Tongue (tissue), 2 donors: ENCODE data around the gene SH3RF3. TPM values are rescaled to one million over a fixed set of nuclear protein-coding genes. Genes with fewer than 3 reads are reported as not detected.

Source experiments
- DNase-seq: peaks from one replicate; pipeline ENCODE4 v3.0.0-alpha.2; 2015
- total RNA-seq: library from RNA; depleted of rRNA; stranded (reverse); fragments of >200 nt; gene quantifications from one replicate; pipeline ENCODE4 v1.2.3, GENCODE V29; 2014

Gene SH3RF3
- total RNA-seq, 1 donor from 2014 or later = 10.1 TPM

DNA sequence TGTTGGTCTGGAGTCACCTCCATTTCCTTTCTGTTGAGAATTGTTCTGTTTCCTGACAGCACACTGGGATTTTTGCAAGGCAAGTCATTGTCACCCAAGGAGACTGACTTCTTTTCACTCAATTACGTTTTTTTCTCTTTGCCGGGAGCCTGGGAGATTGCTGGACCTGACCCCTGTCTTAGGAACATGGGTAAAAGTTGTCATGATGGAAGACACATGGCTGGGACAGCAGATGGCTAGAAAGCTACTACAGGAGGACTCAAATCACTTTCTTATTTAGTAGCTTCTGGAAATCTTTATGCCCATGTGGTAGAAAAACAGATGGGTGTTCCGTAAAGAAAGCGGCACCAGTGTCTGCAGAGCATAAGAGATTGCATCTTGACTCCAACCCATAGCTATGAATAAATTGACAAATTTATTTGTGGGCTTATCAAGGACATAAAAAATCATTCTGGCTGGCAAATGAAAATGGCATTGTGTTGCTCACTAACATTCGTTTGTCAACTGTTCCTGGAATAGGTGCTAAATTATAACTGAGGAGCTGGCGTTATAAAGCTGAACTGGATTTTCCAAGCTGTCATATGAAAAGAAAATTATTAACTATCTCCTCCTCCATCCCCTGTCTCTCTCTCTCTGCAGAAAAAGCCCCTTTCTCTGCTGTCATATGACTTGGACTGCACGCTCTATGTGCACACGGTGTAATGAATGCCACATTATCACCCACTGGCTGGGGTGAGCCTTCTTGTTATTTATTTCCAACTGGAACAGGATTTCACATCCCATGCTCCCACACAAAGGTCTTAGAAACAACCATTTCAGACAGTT is 159.8 kb downstream of the SH3RF3 start:
- no peak for DNase-seq

DNA sequence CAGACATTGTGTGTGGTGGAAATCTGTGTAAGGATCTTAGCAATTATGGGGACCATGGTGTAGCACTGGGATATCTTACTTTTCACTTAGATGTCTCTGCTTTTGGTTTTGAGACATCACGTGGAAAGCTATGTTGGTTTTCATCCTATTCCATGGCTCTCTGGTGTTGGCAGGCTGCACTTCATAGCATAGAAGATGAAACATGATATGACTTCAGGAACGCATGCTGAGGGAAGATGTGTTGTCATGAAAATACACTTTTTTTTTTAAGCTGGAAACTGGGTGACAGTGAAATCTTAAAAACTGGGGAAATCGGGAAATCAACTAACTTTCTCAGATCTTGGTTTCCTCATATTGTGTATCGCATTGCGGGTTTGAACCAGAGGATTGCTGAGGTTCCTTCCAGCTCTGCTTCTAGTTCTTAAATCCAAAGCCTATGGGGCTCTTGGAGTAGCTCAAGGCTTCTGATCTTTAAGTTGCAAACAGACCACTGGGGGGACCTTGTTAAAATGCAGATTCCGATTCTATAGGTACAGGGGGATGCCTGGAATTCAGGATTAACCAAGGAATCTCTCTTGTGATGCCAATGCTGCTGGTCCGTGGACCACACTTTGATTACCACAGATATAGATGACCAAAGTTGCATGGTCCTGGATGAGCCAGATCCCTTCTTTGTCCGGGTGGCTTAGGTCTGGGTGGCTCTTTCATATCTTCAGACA is 160.7 kb downstream of the SH3RF3 start:
- no peak for DNase-seq

DNA sequence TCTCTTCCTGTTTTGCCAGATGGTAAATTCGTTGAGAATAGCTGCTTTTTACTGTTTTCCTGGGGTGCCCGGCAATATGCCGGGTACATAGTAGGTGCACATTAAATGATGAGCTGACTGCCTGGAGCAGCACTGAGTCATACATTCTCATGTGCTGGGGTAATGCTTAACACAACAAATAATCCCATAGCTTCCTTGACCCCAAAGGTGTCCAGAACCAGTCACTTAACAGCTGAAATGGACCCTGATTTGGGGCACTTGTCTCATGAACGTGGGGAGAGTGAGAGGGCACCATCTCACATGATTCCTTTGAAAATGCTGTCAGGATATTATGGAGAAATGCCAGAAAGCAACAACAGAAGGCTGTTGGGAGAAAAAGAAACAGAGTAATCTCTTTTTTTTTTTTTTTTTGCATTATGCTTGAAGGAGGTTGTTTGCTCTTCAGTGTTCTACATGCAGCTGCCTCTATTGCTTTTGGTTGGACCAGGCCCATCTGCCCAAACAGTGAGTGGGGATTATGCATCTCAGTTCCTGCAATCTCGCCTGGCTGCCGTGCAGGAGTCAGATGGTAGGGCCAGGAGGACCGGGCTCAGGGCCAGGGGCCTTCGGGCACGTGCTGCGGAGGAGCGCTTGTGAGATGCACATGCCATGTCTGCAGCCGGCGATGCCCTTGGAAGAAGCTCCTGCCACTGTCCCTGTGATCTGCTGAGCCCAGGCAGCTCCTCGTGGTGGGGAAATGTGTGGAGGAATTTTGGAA is 162.1 kb downstream of the SH3RF3 start:
- peak; percentile 88 for DNase-seq

DNA sequence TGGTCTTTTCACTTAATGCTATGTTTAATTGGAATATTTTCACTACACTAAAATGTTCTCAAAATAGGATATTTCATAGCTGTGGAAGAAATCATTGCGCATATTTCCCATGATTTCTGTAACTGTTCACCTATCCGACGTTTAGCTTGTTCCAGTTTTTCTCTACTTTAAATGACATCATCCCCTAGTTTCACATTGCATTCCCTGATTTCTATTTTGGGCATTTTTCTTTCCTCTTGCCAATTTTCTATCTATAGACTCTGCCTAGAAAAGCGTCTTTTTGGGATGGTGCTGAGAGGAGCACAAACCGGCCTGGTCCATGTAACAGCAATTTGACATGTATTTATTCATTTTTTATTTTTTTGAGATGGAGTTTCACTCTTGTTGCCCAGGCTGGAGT is 163.4 kb downstream of the SH3RF3 start:
- no peak for DNase-seq

DNA sequence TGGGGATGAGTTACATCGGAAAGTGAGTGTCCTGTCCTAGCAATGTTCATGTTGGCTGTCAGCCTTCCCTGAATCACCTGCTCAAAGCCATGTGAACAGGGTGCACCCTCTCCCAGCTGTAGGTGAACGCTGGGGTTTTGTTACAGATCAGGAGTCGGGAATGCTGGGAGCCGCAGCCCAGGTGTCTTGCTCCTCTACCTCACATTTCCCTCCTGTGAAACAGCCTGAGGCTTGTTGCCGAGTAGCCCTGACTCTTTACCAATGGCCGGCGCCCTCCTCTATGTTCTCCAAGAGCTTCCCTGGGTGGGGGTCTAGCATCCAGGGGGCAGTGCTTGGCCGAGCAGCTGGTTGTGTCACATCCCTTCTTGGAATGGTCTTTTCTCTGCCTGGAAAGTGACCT is 164.7 kb downstream of the SH3RF3 start:
- DNase-seq = no peak

DNA sequence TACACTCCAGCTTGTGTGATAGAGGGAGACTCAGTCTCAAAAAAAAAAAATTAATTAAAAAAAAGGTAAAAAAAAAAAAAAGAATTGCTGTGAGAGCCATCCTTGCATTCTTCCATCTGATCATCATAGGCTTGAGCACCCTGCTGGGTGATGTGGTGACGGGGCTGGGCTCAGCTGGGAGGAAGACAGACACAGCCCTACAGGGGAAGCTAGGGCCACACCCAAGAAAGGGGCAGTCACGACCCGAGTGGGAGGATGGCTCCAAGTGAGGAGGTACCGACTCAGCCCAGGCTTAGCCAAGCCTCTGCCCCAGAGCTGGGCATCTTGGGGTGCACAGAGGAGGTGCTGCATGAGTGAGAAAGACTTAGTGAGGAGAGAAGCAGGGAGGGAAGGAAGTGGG is 165.5 kb downstream of the SH3RF3 start:
- no peak for DNase-seq

DNA sequence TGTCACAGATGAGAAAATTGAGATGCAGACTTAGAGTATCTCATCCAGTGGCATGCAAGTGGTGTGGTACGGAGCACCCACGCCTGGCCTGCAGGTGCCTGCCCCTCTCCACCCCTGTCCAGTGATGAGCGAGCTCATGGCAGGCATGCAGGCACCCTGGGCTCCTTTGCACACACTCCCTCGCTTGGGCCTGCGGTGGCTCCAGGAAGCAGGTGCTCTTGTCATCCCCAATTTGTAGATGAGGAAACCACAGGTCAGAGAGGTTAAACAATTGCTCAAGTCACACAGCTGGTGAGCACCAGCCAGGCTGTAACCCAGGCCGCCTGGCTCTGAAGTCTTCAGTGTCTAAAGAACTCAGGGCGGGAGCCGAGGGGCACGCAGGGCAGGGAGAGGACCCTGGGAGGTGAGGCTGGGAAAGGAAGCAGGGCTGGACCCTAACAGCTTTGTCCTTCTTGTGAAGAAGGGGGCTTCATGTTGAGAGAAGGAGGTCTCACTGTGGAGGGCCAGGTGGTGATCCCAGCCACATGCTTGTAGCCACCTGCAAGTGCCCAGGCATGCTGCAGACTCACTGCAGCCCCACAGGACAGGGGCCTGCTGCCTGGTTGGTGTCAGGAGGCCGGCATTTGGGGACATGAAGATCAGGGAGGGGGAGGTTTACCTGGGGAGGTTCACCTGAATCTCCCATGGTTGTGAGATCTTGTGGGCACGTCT is 166.2 kb downstream of the SH3RF3 start:
- DNase-seq = no peak

DNA sequence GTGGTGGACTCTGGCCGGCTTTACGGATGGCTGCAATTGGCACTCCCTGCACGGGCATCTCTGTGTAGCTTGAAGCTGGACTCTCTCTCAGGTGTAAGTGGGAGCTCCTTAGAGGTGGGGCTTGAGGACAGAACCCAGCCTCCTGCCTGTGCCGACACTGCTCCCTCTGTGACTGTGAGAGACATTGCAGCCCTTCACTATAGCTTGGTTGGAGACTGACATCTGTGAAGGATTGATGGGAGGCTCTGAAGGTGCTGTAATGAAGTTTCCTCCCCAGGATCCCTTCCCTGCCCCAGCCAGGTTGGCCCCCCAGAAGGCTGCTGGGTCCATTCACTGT is 166.7 kb downstream of the SH3RF3 start:
- no peak for DNase-seq

DNA sequence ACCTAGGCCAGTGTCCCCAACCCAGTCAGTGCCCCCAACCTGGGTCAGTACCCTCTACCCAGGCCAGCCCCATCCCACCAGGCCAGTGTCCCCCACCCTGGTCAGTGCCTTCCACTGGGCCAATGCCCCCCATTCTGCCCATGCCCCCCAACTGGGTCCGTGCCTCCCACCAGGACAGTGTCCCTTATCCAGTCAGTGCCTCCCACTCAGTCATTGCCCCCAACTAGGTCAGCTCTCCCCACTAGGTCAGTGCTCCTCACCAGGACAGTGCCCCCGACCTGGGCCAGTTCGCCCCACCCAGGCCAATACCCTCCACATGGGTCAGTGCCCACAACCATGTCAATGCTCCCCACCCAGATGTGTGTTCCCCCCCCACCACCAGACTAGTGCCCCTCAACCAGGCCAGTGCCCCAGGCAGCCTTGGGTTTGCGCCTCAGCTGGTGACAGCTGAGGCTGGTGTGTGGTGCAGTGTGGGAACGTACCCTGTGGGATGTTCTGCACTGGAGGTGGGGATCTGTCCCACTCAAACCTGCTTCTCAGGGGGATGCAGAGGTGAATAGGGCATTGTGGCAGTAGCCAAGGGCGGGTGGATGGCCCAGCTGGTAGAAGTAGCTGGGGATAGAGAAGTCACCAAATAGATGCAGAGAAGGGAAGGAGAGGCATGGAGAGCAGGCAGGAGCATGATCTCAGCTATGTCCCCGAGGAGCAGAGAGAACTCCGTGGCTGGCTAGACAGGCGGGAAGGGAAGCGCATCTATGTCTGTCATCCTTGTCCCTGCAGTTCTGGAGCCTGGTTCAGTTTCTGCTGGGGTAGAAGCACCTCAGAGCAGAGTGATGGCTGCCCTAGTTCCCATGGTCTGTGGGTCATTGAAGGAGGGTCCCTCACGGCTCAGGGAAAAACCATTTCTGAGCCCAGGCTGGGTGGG is 168.8 kb downstream of the SH3RF3 start:
- no peak for DNase-seq

DNA sequence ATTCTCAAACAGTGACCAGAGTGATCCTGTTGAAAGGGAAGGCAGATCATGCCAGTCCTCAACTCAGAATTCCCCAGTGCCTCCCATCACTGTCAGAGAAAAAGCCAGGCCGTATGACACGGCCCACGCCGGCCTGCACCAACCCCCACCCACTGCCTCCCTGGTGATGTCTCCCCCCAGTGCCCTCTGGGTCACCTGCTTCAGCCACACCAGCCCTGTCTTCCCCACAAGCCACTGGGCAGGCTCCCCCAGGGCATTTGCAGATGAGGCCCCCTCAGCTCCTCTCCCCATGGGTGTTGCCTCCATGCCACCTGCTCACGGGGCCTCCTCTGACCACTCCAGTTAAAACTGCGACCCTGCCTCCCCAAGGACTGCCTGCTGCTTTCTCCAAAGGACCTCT is 169.8 kb downstream of the SH3RF3 start:
- no peak for DNase-seq

DNA sequence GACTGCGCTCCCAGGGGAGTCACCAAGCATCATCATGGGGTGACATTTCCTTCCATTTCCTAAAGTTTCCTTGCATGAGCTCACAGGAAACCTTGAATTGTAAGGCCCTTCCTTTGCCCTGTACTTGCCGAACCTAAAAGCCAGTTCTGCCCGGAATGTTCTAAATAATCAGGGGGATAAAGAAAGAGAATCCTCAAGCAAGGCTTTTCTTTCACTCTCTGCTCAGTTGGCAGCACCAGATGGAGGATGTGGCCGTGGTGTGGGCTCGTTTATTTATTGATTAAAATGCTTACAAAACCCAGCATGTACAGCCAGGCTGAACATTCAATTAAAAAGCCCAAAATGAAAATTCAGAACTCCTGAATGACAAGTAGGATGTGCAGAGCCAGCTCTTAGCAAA is 170.5 kb downstream of the SH3RF3 start:
- no peak for DNase-seq

DNA sequence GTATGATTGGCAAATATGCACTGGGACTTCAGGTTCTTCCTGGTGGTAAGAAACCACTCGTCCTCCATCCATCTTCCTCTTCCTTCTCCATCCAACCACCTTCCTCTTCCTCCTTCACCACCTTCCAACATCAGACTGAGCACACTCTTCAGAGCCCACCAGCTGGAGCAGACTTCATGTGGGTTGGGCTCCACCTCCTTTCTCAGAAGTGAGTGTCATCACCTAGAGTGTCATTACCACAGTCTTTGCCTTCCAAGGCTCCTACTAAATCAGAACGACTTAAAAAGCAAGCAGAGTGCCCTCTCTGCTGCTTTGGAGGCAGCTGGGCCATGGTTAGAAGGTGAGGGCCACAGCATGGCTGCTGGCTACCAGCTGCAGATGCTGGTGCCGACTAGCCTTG is 171.6 kb downstream of the SH3RF3 start:
- no peak for DNase-seq

DNA sequence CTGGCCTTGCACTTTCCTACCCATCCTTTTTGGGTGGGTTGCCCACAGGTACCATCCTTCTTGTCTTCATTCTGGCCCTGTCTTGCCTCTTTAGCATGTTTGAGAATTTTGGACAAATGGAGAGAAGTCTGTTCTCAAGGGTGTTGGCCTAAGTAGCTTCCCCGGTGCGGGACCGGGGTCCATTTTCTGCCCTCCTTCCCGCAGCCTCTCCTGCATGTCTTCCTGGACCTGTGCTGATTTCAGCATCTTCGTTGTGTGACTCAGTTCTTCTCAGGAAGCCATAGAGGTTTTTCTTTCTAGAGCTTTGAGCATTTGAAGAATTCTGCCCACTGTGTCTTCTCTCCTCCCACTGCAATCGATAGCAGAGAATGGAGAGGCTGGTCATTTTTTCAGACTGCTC is 172.7 kb downstream of the SH3RF3 start:
- no peak for DNase-seq

DNA sequence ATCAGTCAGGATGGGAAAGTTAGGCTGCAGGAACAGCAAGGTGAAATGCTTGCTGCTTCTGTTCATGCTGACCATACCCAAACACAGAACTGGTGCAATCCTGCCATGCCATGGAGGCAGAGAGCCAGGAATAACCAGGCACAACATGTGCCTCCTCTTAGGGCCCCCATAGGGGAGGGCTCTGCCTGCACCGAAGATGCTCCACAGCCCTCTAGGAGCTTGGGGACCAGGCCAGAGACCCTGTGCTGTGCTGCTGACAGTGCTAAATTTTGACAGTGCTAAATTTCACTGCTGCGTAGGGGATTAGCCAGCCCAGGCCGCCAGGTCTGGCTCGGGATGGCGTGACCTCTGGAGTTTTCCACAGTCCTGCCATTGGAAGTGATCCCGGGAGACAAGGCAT is 173.3 kb downstream of the SH3RF3 start:
- DNase-seq = no peak

DNA sequence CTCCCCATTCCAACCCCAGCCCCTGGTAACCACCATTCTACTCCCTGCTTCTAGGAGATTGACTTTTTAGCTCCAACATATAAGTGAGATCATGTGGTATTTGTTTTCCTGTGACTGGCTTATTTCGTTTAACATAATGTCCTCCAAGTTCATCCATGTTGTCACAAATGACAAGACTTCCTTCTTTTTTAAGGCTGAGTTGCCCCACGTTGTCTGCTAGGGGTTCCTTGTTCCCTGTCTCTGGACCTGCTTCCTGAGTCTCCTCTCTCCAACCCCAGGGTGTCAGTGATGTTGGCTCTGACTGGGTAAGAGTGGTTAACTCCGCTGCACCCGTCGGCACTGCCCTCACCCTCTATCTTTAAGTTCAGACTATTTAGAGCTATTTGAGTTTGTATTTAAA is 175.2 kb downstream of the SH3RF3 start:
- no peak for DNase-seq

DNA sequence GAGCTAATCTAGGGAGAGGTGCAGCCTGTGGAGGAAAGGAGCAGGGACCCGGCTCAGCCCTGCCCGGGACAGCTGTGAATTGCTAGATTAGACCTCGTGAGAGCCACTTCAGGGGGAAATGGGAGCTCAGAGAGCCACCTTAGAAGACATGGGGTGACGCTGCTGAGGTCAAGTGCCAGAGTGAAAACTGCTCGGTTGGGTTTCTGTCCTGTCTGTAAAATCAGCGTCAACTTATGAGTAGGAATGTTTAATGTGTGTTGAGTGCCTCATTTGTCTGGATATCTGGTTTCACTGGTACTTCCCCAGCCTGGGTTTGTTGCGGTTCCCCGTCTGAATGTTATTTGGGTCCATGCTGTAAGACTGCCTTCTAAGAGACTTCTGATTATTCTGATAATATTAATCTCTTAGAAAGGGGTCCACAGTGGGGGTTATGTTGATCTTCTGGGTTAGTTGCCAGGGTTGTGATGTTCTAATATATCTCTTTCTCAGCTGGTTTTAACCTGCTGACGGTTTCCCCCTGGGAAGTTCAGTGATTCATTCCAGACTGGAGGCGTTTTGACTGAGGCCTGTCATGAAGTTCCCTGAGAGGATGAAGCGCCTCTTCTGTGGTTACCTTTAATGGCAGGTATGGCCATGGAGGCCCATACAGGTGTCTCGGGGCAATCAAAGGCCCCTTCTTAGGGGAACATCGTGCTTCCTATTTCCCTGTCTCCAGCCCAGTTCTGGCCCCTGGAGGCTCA is 175.9 kb downstream of the SH3RF3 start:
- peak; percentile 53 for DNase-seq

DNA sequence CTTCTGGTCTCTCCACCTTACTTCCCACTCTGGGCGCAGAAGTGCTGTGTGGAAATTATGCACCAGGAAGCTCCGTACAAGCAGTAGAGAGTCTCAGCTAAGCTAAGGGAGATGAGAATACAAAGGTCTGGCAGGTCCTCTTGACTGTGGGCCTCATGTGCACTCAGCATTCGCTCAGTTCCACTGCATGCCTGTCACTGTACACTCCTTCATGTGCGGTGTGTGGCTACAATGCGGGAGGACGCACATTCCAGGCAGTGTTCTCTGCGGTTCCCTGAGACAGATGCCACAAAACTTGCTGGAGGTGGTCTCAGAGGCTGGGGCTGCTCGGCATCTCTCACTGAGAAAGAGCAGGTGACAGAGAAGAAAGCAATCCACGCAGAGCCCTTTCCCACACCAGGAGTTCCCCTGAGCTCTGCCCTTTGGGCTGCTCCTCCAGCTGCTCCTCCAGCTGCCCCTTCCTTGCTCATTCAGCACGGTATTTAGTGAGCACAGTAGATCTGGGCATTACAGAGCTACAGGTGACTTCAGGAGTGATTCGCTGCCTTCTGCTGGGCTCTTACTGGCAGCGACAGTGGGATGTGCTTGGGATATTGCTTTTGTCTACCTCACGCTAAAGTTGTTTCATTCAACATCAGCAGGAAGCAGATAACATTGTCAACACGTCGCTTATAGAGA is 176.6 kb downstream of the SH3RF3 start:
- no peak for DNase-seq

DNA sequence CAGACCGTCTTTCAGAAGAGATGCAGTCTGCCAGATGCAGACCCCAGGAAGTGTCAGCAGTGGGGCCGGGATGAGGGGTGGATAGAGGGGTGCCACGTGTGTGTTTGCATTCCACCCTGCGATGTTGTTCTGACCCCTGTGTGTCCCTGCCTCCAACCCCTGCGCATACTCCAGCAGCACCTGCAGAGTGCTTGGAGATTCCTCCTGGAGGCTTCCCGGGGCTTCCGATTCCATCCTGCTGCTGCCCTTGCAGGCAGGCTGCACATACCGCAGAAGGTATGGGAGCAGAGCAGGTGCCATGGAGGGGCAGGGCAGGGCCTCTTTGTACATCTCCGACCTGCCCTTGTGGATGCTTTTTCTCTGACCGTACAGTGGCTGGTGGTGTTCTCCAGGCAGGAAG is 177.2 kb downstream of the SH3RF3 start:
- DNase-seq = no peak

DNA sequence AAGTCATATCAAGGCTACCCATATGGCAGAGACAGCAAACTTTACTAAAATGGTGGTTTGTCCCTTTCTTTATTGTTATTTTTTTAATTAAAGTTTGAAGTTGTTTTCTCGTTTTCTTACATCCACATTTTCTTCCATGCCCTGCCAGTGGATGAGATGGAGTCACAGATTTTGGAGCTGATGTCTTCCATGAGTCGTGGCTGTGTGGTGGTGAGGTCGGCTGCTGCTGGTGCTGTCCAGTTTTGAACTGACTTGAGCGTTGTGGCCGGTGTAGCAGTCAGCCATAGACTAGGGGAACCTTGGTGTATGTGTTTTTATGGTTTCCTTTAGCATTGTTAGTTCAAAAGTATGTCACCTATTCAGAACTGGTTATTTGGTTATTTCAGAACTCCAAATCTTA is 182.8 kb downstream of the SH3RF3 start:
- DNase-seq = no peak

DNA sequence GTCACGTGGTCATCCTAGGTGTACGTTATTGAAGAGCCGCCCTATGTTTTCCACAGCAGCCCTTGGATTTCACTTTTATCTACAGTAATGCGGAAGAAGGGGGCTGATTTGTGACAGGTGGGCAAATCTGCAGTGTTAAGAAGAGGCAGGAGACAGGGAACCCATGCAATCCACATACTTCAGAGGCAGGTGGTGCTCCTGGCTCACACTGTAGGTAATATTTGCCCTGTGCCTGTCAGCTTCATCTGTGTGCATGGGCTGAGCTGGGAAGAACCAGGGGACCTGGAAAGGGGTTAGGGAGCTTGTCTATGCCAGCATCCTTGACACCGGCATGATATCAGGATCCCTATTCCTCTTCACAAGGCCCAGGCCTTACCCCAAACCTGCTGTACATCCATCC is 183.9 kb downstream of the SH3RF3 start:
- no peak for DNase-seq
